HepG2 (cell line): Measurements from ENCODE around the gene TET2. TPM values are rescaled to one million over a fixed set of nuclear protein-coding genes. Genes with fewer than 3 reads are reported as not detected.

Source experiments
- ATAC-seq: fragments of 200-7000 bp; cut with Tn5 transposase; 3 replicates; pipeline ENCODE4 v1.9.1; 2020; ENCODE audit warnings: mild to moderate bottlenecking, moderate library complexity
- BruUV-seq: library from RNA; stranded (reverse); fragments of 400-500 nt; replicated peaks from 2 replicates; lab custom pipeline; 2021; lab: Mats Ljungman, UMichigan
- CTCF ChIA-PET: fragments of 300-600 bp; formaldehyde crosslinking; extraction: SDS; loops from one replicate; lab custom pipeline; 2021; ENCODE audit warnings: low total read pairs, inconsistent platforms, low intra/inter-chr PET ratio; lab: Yijun Ruan, JAX
- POLR2A ChIA-PET: fragments of 350-600 bp; sonication (Branson Sonifier 250); formaldehyde crosslinking; loops from one replicate; lab custom pipeline; 2020; ENCODE audit warnings: antibody characterized with exemption, inconsistent platforms; lab: Yijun Ruan, JAX
- DNase-seq: peaks from one replicate; pipeline ENCODE4 v3.0.0-alpha.2; 2015; ENCODE audit warnings: low spot score
- FAIRE-seq: peaks from 3 replicates; lab custom pipeline; 2011; peaks lifted over from hg19 to GRCh38; lab: Jason Lieb, UNC
- H2AFZ ChIP-seq: one replicate; pipeline ENCODE4 v1.6.1; 2011; ENCODE audit warnings: low read length, inconsistent platforms
- H3K27ac ChIP-seq: fragments of 300-600 bp; 3 replicates; pipeline ENCODE4 v1.8.0; 2011; ENCODE audit warnings: mixed run types, mild to moderate bottlenecking, mixed read lengths, low read length, inconsistent platforms; ENCODE audit not compliant: insufficient read depth; ENCODE audit errors: extremely low read length
- H3K27me3 ChIP-seq, 2 experiments: fragments of 200-600 bp in 1 of 2; 2 replicates in 1 of 2; 3 replicates in 1 of 2; pipeline versions ENCODE4 v1.6.0 to v1.8.0; 2011; ENCODE audit warnings: low read length in 2 of 2, mild to moderate bottlenecking in 2 of 2, moderate library complexity in 2 of 2, inconsistent platforms in 1 of 2; ENCODE audit not compliant: insufficient read depth in 2 of 2, control insufficient read depth in 1 of 2
- H3K36me3 ChIP-seq, 2 experiments: fragments of 200-600 bp in 1 of 2; replicated peaks in 1 of 2; 2 replicates in 1 of 2; 3 replicates in 1 of 2; pipeline versions ENCODE4 v1.5.1 to v1.8.0; 2011; ENCODE audit warnings: low read length in 2 of 2, inconsistent platforms in 1 of 2; ENCODE audit not compliant: insufficient read depth in 2 of 2, control insufficient read depth in 1 of 2
- H3K4me1 ChIP-seq: 2 replicates; pipeline ENCODE4 v1.5.1; 2012; ENCODE audit warnings: low read length, inconsistent platforms; ENCODE audit not compliant: insufficient read depth
- H3K4me2 ChIP-seq: 2 replicates; pipeline ENCODE4 v1.6.0; 2011; ENCODE audit warnings: low read depth, low read length, inconsistent platforms
- H3K4me3 ChIP-seq, 3 experiments: fragments of 200-600 bp in 1 of 3; sonication (generic), shearing (Covaris generic) in 1 of 3; replicated peaks in 1 of 3; 2 replicates each; pipeline ENCODE4 v1.5.1; 2011 to 2016; ENCODE audit warnings: low read length in 3 of 3, inconsistent platforms in 2 of 3, low read depth in 2 of 3, mild to moderate bottlenecking in 2 of 3, control low read depth in 1 of 3, mixed read lengths in 1 of 3; ENCODE audit not compliant: insufficient read depth in 1 of 3
- H3K79me2 ChIP-seq: one replicate; pipeline ENCODE4 v1.6.1; 2011; ENCODE audit warnings: low read length, inconsistent platforms; ENCODE audit not compliant: insufficient read depth
- H3K9ac ChIP-seq: 2 replicates; pipeline ENCODE4 v1.6.0; 2011; ENCODE audit warnings: mild to moderate bottlenecking, low read depth, low read length, inconsistent platforms; ENCODE audit not compliant: insufficient read depth
- H3K9me3 ChIP-seq: 2 replicates; pipeline ENCODE4 v1.5.1; 2012; ENCODE audit warnings: mild to moderate bottlenecking, low read length
- H4K20me1 ChIP-seq: 2 replicates; pipeline ENCODE4 v1.6.0; 2011; ENCODE audit warnings: inconsistent platforms, mild to moderate bottlenecking, low read length, moderate library complexity; ENCODE audit not compliant: insufficient read depth
- ATM ChIP-seq: fragments of 450-650 bp; IDR thresholded peaks from 2 replicates; pipeline ENCODE4 v1.7.1; 2017; ENCODE audit warnings: mild to moderate bottlenecking, borderline replicate concordance
- DNMT3B ChIP-seq: conservative IDR thresholded peaks from 2 replicates; pipeline ENCODE4 v1.6.1; 2016; ENCODE audit warnings: missing biosample characterization, control low read depth
- FOXO4 ChIP-seq: sonication (generic); formaldehyde crosslinking; conservative IDR thresholded peaks from 2 replicates; pipeline ENCODE4 v1.8.1; 2023; ENCODE audit warnings: missing genetic modification reagents
- FOXP1 ChIP-seq, 2 experiments: fragments of 450-650 bp in 1 of 2; IDR thresholded peaks; 2 replicates each; pipeline ENCODE4 v1.6.1; 2017 to 2018; ENCODE audit warnings: antibody characterized with exemption in 1 of 2
- GLI4 ChIP-seq: sonication (generic); formaldehyde crosslinking; IDR thresholded peaks from 2 replicates; pipeline ENCODE4 v1.5.1; 2020; ENCODE audit warnings: missing genetic modification reagents, mild to moderate bottlenecking, moderate library complexity, borderline replicate concordance
- HOXA3 ChIP-seq: sonication (generic); formaldehyde crosslinking; IDR thresholded peaks from 2 replicates; pipeline ENCODE4 v1.5.0; 2020; ENCODE audit warnings: missing genetic modification reagents
- ONECUT2 ChIP-seq: sonication (generic); formaldehyde crosslinking; IDR thresholded peaks from 2 replicates; pipeline ENCODE4 v1.4.0; 2020; ENCODE audit warnings: missing genetic modification reagents
- PLSCR1 ChIP-seq: sonication (generic); formaldehyde crosslinking; IDR thresholded peaks from 2 replicates; pipeline ENCODE4 v1.5.0; 2020; ENCODE audit warnings: missing genetic modification reagents, mild to moderate bottlenecking, borderline replicate concordance
- PPARG ChIP-seq: conservative IDR thresholded peaks from 2 replicates; pipeline ENCODE4 v1.6.1; 2016; ENCODE audit warnings: missing biosample characterization, missing genetic modification reagents
- SRY ChIP-seq: sonication (generic); formaldehyde crosslinking; IDR thresholded peaks from 2 replicates; pipeline ENCODE4 v1.8.0; 2022; ENCODE audit warnings: mild to moderate bottlenecking, missing genetic modification reagents
- THAP7 ChIP-seq: sonication (generic); formaldehyde crosslinking; IDR thresholded peaks from 2 replicates; pipeline ENCODE4 v1.8.1; 2023; ENCODE audit warnings: mild to moderate bottlenecking, missing genetic modification reagents
- UBTF ChIP-seq: sonication (generic); formaldehyde crosslinking; IDR thresholded peaks from 2 replicates; pipeline ENCODE4 v1.4.0; 2020; ENCODE audit warnings: mild to moderate bottlenecking, missing genetic modification reagents
- ZBTB8A ChIP-seq: sonication (generic); formaldehyde crosslinking; IDR thresholded peaks from 2 replicates; pipeline ENCODE4 v1.4.0; 2020; ENCODE audit warnings: mild to moderate bottlenecking, low read depth, missing genetic modification reagents, borderline replicate concordance
- ZNF564 ChIP-seq: sonication (generic); formaldehyde crosslinking; IDR thresholded peaks from 2 replicates; pipeline ENCODE4 v1.8.1; 2023; ENCODE audit warnings: mild to moderate bottlenecking, missing genetic modification reagents
- ZNF841 ChIP-seq: sonication (generic); formaldehyde crosslinking; IDR thresholded peaks from 2 replicates; pipeline ENCODE4 v1.8.1; 2023; ENCODE audit warnings: missing genetic modification reagents, borderline replicate concordance
- WGBS: methylation state at CpG from one replicate; pipeline ENCODE4 v1.1.6; 2017; ENCODE audit warnings: low lambda C conversion rate; 5-methylcytosine and 5-hydroxymethylcytosine counted together
- in situ Hi-C: cut with HindIII; loops from 2 replicates; pipeline ENCODE4 v1.10.0; 2017; ENCODE audit warnings: low pct_unique_long_range_greater_than_20kb; ENCODE audit not compliant: extremely low pct_ligation_motif_present
- intact Hi-C: fragments of 100-400 bp; cut with micrococcal nuclease; formaldehyde crosslinking; loops from one replicate; pipeline ENCODE4 v1.10.0; 2022; ENCODE audit not compliant: unreplicated experiment
- polyA plus RNA-seq, 8 experiments: library from polyadenylated mRNA; depleted of rRNA in 3 of 8; stranded (reverse) in 7 of 8; unstranded in 1 of 8; fragments of >200 nt; fragmentation: Illumina TruSeq in 4 of 8; extraction: Trizol in 4 of 8; gene quantifications; 2 replicates each; pipeline versions ENCODE4 v1.2.1 to v1.2.3, GENCODE V29; 2011 to 2016; ENCODE audit warnings: low read depth in 4 of 8, missing spikeins in 1 of 8, mixed read lengths in 1 of 8; ENCODE audit not compliant: insufficient read depth in 1 of 8
- total RNA-seq, 5 experiments: library from RNA; depleted of rRNA; stranded (reverse); fragments of >200 nt; fragmentation: Illumina TruSeq; extraction: Trizol; gene quantifications; 2 replicates each; pipeline ENCODE4 v1.2.3, GENCODE V29; 2016; ENCODE audit warnings: low read depth in 1 of 5

The TET2 gene
- total and polyA plus RNA-seq, 2 of the 13 experiments (the other 11 are each of a cell fraction or from before 2014, with no cell fraction given): 4.7 to 4.8 TPM

GRCh38 chr4:105112274-105112673 lies 34.4 kb upstream of the TET2 start:
- Histone ChIP-seq H3K9me3 (no peaks in the 10 kb centered on the region), H3K9ac (no peak overlapping the region), H3K79me2 (no peaks in the 10 kb centered on the region), H3K4me2 (no peak overlapping the region), H3K4me3 (no peak overlapping the region), H4K20me1 (no peaks in the 10 kb centered on the region), H3K27me3 (no peaks in the 10 kb centered on the region), H3K36me3 (no peaks in the 10 kb centered on the region), H3K27ac (no peak overlapping the region)
- 3% methylated on average over 1 of the region's 1 CpG for WGBS
- in situ Hi-C loops: no loop called here
- BruUV-seq: no TSS peak
- intact Hi-C loops: no loop called here
- POLR2A ChIA-PET: no interaction called here
- TF ChIP-seq DNMT3B (CRISPR knock-in tag) (no peak), UBTF (no peak), ONECUT2 (CRISPR knock-in tag) (no peak), FOXP1 (IDR thresholded peaks at IDR 0.05) (no peak), FOXP1 (CRISPR knock-in tag; IDR thresholded peaks at IDR 0.05) (no peak), SRY (no peak), THAP7 (CRISPR knock-in tag) (no peak), PLSCR1 (CRISPR knock-in tag) (no peak), FOXO4 (CRISPR knock-in tag) (no peak), ZBTB8A (no peak), GLI4 (CRISPR knock-in tag) (no peak), ATM (no peak), PPARG (no peak), ZNF841 (no peak), ZNF564 (CRISPR knock-in tag) (no peak), HOXA3 (CRISPR knock-in tag) (no peak)
- TF ChIP-seq, all 625 proteins: peak for 0
- ATAC-seq (no peak), DNase-seq (no peak), FAIRE-seq (no peak)
- CTCF ChIA-PET: no interaction called here
- no peak overlapping the region for H2AFZ ChIP-seq
- H3K4me1 ChIP-seq: no peaks in the 10 kb centered on the region
